HG03196 (cell line): ENCODE measurements around the gene IFIT5.
"Not testable (repeated sequence)": the region's sequence is repeated elsewhere in the genome, so short reads cannot be mapped to it uniquely, and the experiment has no call there.

ENCODE experiments used
- ATAC-seq: cut with Tn5 transposase; IDR thresholded peaks from one replicate; pipeline ENCODE4 v1.9.1; 2021; ENCODE audit not compliant: unreplicated experiment

Gene IFIT5

GRCh38 chr10:89427629-89428028, 13.3 kb downstream of the IFIT5 start:
- no peak for ATAC-seq

- no peak for ATAC-seq
These were observed 14.5 kb downstream of the IFIT5 start for GRCh38 chr10:89428877-89429276.

DNA sequence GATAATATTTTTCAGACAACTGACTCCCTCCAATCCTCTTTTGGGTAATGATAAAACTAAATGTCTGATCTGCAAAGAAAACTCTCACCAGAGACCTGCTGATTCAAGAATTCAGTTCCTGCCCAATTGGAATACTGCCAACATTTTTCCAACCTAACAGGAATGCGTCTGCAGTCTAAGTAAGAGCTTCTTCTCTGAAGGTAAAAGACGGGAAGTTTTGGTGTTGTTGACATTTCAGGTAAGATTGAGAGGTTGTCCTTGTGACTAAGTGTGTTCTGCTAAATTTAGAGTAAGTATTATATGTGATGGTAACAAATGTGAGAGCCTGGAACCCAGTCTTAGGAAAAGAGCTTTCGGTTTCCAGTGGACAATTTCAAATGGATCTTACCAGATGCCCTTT, 17.6 kb downstream of the IFIT5 start:
- no peak for ATAC-seq

GRCh38 chr10:89438525-89438924, 24.2 kb downstream of the IFIT5 start:
- ATAC-seq = no peak

DNA sequence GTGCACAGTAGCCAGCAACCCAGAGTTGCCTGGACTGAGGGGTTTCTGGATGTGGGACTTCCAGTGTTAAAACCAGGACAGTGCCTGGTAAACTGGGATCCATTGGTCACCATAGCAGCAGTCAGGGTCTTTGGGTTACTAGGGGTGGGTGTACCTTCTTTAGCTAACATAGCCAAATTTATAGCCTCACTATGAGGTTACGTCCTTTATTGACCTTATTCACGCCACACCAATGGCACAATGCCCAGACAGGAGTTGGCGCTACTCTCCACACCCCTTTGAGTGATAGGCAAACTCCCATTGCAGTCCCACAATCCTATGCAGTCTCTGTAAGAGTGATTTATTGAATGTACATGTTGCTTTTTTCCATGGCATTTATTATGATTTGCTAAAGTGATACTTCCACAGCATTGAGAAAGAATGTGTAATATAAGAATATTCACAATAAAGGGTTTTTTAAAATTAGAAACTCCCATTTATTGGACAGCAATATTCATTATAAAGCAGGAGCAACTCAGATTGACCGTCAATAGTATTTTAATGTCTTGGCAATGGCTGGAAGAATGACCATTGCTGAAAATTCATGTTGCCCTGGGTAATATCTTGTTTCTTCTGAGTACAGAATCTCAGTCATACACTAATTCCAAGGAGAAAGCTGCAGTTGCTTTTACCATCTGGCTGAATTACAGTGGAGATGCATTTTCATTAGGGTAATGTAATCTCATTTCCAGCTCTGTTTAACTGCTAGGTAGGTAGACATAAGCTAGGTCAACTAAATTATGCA, 26.1 kb downstream of the IFIT5 start:
- no peak for ATAC-seq

DNA sequence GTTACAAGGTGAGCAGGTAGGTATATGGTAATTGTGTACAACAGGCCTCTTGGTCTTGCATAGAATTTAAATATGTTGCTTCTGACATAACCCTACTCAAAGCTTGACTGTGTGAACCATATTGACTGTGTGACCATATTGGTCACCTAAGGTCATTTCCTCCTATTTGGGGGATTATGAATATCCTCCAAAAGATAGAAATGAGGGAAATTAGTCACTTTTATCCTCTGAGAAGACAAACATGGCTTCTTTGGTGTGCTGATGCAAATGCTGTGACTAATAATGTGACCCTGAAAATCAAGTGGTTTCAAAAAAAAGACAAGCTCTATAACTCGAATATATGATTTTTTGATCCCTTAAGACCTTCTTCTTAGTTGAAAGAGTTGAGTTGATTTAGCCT, 27.9 kb downstream of the IFIT5 start:
- ATAC-seq = no peak

DNA sequence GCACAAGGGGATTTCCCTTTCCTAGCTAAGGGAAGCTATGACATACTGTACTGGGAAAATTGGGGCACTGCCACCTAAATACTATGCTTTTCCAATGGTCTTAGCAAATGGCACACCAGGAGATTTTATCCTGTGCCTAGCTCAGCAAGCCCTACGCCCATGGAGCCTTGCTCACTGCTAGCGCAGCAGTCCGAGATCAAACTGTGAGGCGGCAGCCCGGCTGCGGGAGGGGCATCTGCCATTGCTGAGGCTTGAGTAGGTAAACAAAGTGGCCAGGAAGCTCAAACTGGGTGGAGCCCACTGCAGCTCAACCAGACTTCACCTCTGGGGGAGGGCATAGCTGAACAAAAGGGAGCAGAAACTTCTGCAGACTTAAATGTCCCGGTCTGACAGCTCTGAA, 30.5 kb downstream of the IFIT5 start:
- not testable (repeated sequence) for ATAC-seq

- ATAC-seq = no peak
These were observed 36.5 kb downstream of the IFIT5 start for GRCh38 chr10:89450901-89451300.

GRCh38 chr10:89452193-89452592, 37.8 kb downstream of the IFIT5 start:
- ATAC-seq = no peak

DNA sequence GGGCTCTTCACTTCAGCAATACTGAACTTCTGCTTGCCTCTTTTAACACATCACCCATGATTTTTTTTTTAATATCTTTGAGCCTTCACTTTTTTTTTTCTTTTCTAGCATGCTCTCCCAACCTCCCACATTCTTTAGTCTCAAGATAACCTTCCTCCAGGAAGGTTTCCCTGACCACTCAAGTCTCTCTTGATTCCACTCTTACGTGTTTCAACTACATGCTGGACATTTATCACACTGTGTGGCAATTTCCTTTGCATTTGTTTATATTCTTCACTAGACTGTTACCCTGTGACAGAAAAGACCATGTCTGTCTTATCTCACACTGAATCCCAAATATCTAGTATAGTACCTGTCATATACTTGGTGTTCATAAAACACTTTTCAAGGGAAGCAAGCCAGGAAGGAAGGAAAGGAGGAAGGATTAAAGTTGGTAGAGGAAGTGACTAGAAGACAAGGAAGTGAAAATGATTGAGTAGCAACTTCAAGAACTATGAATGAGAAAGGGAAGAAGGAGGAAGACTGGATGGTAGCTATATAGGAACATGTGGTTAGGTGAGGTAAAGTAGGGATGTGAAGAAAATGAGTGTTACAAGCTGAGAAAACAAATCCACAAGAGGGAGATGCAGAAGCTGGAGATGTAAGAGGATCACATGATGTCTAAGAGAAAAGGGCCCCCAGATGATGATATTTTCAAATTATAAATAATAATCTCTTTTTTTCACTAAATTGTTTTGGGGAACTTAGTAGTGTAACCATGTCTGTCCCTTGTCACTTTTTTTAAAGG, 40.4 kb downstream of the IFIT5 start:
- no peak for ATAC-seq

- no peak for ATAC-seq
These were observed 43.9 kb downstream of the IFIT5 start for GRCh38 chr10:89458291-89458690.

GRCh38 chr10:89458784-89459183, 44.4 kb downstream of the IFIT5 start:
- ATAC-seq = no peak

DNA sequence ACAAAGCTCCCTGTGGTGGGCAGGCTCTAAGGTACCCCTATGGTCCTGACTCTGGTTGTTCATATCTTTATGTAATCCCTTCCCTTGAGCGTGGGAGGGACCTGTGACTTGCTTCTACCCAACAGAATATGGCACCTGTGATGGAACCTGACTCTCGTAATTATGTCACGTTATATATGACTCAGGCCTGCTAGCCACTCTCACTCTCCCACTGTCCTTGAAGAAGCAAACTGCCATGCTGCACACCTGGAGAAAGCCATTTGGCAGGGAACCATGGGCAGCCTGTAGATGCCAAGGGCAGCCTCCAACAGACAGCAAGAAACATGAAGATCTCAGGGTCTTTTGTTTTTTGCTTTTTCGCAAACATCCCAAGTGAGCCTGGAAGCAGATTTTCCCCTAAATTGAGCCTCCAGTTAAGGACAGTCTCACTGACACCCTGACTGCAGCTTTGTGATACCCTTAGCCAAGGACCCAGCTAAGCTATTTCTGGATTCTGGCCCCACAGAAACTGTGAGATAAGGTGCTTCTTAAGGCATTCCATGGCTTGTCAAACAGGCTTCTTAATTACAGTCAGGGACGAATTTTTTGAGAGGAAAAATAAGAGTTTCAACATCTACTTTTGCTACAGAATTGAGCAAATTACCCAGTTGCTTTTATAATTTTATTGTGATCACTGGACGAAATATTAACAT, 49.6 kb downstream of the IFIT5 start:
- no peak for ATAC-seq

- no peak for ATAC-seq
These were observed 50.8 kb downstream of the IFIT5 start for GRCh38 chr10:89465196-89465595.

GRCh38 chr10:89466599-89467035, 52.2 kb downstream of the IFIT5 start:
- no peak for ATAC-seq

DNA sequence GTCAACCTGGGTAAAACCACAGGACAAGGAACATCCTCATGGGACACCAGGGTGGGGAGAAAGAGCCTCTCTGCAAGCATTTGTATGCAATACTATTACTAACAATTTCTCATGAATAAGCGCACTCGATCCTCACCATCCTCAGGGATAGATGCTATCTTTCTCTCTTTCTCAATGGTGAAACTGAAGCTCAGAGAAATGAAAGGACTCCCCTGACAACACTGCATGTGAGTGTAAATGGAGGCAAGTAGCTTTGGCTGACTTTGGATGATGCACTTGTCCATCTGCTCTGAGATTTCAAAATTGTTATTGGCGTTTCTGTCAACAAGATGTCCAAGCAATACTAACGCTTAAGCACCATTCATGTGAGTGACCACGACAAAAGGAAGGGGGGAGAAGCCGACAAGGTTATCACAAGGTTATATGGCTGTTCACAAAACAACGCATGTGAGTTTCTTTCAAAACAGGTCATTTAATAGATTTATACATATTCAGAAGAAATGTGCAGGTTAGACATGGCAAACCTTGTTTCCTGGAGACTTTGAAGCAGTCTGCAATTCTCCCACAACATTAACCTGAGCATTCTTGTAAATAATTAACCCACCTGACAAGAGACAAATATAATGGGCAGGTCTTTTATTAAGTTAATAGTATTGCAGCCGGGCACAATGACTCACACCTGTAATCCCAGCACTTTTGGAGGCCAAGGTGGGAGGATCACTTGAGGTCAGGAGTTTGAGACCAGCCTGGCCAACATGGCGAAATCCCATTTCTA, 54.0 kb downstream of the IFIT5 start:
- ATAC-seq = no peak

DNA sequence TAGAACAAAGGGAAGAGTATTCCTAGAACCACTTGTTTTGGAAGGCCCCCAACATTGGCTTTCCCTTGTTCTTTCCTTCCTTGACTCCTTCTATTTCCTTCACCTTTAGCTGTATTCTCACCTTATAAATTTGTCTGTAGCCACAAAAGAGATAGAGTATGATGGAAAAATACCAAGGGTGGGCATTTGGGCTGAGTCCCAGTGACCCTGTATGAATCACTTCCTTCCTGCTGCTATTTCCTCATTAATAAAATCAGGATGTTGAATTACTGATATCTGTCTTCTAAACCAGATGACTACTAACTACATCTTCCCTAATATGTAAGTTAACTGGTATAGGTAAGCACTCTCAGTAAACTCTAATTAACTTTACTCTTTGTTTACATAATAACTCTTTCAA, 55.1 kb downstream of the IFIT5 start:
- no peak for ATAC-seq
